Spleen (tissue), 7 donors: ENCODE results near the gene EXOC3.

Source experiments
- CTCF ChIP-seq, 11 experiments: fragments of 200-600 bp in 7 of 11; fragments of 450-650 bp in 4 of 11; sonication (generic) in 4 of 11; IDR thresholded peaks in 8 of 11; conservative IDR thresholded peaks in 3 of 11; 1 replicate in 7 of 11; 2 replicates in 4 of 11; pipeline versions ENCODE4 v1.4.0 to v1.8.0; 2016 to 2021; ENCODE audit warnings: antibody characterized with exemption in 11 of 11, inconsistent platforms in 4 of 11, mild to moderate bottlenecking in 1 of 11
- POLR2A ChIP-seq, 3 donors: fragments of 450-650 bp; IDR thresholded peaks; one replicate each; pipeline ENCODE4 v1.5.1; 2017; ENCODE audit warnings: antibody characterized with exemption in 3 of 3, mild to moderate bottlenecking in 1 of 3
- donor health status: DM: no; HTN: no; CAD: no; lungs with moderate emphysema.
- donor health status: DM: no; HTN: no; CAD: no.
- donor health status: DM: no; HTN: no; CAD: no.

GRCh38 chr5:482506-482905, 39.5 kb downstream of the EXOC3 start:
- TF ChIP-seq CTCF (IDR thresholded peaks at IDR 0.05 in 8 of 11, conservative IDR thresholded peaks at IDR 0.05 in 3 of 11) (no peak), POLR2A (IDR thresholded peaks at IDR 0.05) (no peak)
